Caco-2 (cell line): ENCODE data around the gene FARP1. TPM values are rescaled to one million over a fixed set of nuclear protein-coding genes. Genes with fewer than 3 reads are reported as not detected.

Experiments
- BruUV-seq: library from RNA; stranded (reverse); fragments of 400-500 nt; replicated peaks from 2 replicates; lab custom pipeline; 2021; lab: Mats Ljungman, UMichigan
- CTCF ChIA-PET: fragments of 300-600 bp; sonication (Branson Sonifier 250); formaldehyde crosslinking; loops from one replicate; lab custom pipeline; 2022; ENCODE audit warnings: antibody characterized with exemption; lab: Charles Lee
- POLR2A ChIA-PET: fragments of 300-600 bp; sonication (Branson Sonifier 250); formaldehyde crosslinking; loops from one replicate; lab custom pipeline; 2022; ENCODE audit warnings: antibody characterized with exemption; lab: Charles Lee
- DNase-seq, 2 experiments: peaks; one replicate each; pipeline versions ENCODE4 v3.0.0 to v3.0.0-alpha.2; 2020 to 2022
- H3K27me3 ChIP-seq: replicated peaks from 2 replicates; pipeline ENCODE4 v1.6.0; 2011; ENCODE audit warnings: low read length; ENCODE audit not compliant: control insufficient read depth, insufficient read depth
- H3K36me3 ChIP-seq: 2 replicates; pipeline ENCODE4 v1.5.1; 2011; ENCODE audit warnings: low read length; ENCODE audit not compliant: control insufficient read depth, insufficient read depth
- H3K4me1 ChIP-seq: fragments of 250-450 bp; sonication (Bioruptor Pico); 2 replicates; pipeline ENCODE4 v1.5.1; 2020; ENCODE audit warnings: mild to moderate bottlenecking
- H3K4me3 ChIP-seq: 2 replicates; pipeline ENCODE4 v1.5.1; 2011; ENCODE audit warnings: low read depth, mild to moderate bottlenecking, control low read depth, low read length
- H3K9me3 ChIP-seq: fragments of 250-450 bp; sonication (Bioruptor Pico); 2 replicates; pipeline ENCODE4 v1.5.1; 2020; ENCODE audit warnings: mild to moderate bottlenecking, moderate library complexity
- H3K27ac Mint-ChIP-seq: one replicate; pipeline ENCODE4 v1.8.0; 2022; ENCODE audit warnings: mixed read lengths; ENCODE audit not compliant: unreplicated experiment
- H3K27me3 Mint-ChIP-seq: one replicate; pipeline ENCODE4 v1.8.0; 2022; ENCODE audit warnings: mixed read lengths; ENCODE audit not compliant: insufficient read depth, unreplicated experiment
- H3K36me3 Mint-ChIP-seq: one replicate; pipeline ENCODE4 v1.8.0; 2022; ENCODE audit warnings: mild to moderate bottlenecking, mixed read lengths; ENCODE audit not compliant: insufficient read depth, unreplicated experiment
- H3K4me1 Mint-ChIP-seq: one replicate; pipeline ENCODE4 v1.8.0; 2022; ENCODE audit warnings: low read depth, mixed read lengths; ENCODE audit not compliant: unreplicated experiment
- H3K4me3 Mint-ChIP-seq: one replicate; pipeline ENCODE4 v1.8.0; 2022; ENCODE audit warnings: mild to moderate bottlenecking, moderate library complexity, mixed read lengths; ENCODE audit not compliant: unreplicated experiment
- H3K9me3 Mint-ChIP-seq: one replicate; pipeline ENCODE4 v1.8.0; 2022; ENCODE audit warnings: mixed read lengths; ENCODE audit not compliant: unreplicated experiment
- intact Hi-C: fragments of 100-400 bp; cut with micrococcal nuclease; formaldehyde crosslinking; loops from one replicate; pipeline ENCODE4 v1.10.0; 2022; ENCODE audit not compliant: unreplicated experiment
- total RNA-seq: library from RNA; stranded (reverse); gene quantifications from 2 replicates; pipeline ENCODE4 v1.2.3, GENCODE V29; 2022
- TF ChIP-seq, protein P1 (sequence below), 2 experiments: fragments of 200-600 bp in 1 of 2; IDR thresholded peaks; 1 replicate in 1 of 2; 2 replicates in 1 of 2; pipeline versions ENCODE4 v1.5.1 to v1.8.0; 2011 to 2022; ENCODE audit warnings: antibody characterized with exemption in 1 of 2, control low read depth in 1 of 2, inconsistent platforms in 1 of 2, low read depth in 1 of 2, low read length in 1 of 2, mild to moderate bottlenecking in 1 of 2, moderate library complexity in 1 of 2; ENCODE audit not compliant: insufficient read depth in 1 of 2, severe bottlenecking in 1 of 2, unreplicated experiment in 1 of 2

FARP1 gene
- total RNA-seq, 1 experiment from 2014 or later = 189 TPM

DNA sequence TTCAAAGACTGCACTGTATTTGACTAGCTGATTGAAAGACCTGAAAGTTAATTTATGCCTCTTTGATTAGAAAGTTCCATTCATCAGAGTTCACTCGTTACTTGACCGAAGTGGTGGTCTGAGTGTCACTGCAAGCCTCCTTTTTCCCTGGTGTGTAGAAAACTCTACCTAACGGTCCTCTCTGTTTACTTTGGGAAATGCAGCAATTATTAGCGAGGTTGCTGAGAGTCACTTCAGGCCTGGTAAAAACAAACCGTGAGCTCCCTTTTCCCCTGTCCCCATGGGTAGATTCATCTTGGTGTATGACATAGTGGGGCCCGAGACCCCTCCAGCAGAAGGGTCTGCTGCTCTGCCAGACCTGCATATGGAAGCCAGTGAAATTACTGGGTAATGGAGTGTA, 161.0 kb downstream of the FARP1 start:
- ChIA-PET POLR2A (no interaction called here), CTCF (no interaction called here)
- Mint-ChIP-seq H3K36me3 (peaks cover 17% of the 10 kb centered on the region), H3K4me1 (peaks cover 33% of the 10 kb centered on the region), H3K9me3 (no peaks in the 10 kb centered on the region), H3K27me3 (no peaks in the 10 kb centered on the region), H3K27ac (peak overlapping the region; percentile 32), H3K4me3 (no peak overlapping the region)
- Histone ChIP-seq H3K27me3 (no peaks in the 10 kb centered on the region), H3K4me1 (peaks cover 20% of the 10 kb centered on the region), H3K4me3 (no peak overlapping the region), H3K9me3 (no peaks in the 10 kb centered on the region), H3K36me3 (peaks cover 1% of the 10 kb centered on the region; the same call in 1 of the 2 replicates)
- DNase-seq = no peak
- TF ChIP-seq, protein P1, sequence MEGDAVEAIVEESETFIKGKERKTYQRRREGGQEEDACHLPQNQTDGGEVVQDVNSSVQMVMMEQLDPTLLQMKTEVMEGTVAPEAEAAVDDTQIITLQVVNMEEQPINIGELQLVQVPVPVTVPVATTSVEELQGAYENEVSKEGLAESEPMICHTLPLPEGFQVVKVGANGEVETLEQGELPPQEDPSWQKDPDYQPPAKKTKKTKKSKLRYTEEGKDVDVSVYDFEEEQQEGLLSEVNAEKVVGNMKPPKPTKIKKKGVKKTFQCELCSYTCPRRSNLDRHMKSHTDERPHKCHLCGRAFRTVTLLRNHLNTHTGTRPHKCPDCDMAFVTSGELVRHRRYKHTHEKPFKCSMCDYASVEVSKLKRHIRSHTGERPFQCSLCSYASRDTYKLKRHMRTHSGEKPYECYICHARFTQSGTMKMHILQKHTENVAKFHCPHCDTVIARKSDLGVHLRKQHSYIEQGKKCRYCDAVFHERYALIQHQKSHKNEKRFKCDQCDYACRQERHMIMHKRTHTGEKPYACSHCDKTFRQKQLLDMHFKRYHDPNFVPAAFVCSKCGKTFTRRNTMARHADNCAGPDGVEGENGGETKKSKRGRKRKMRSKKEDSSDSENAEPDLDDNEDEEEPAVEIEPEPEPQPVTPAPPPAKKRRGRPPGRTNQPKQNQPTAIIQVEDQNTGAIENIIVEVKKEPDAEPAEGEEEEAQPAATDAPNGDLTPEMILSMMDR (IDR thresholded peaks at IDR 0.05; ENCODE audit: insufficient read depth in 1 of 2, low read depth in 1 of 2, low read length in 1 of 2, severe bottlenecking in 1 of 2, unreplicated experiment in 1 of 2) = no peak
- intact Hi-C loops = no loop called here
- BruUV-seq = no TSS peak

DNA sequence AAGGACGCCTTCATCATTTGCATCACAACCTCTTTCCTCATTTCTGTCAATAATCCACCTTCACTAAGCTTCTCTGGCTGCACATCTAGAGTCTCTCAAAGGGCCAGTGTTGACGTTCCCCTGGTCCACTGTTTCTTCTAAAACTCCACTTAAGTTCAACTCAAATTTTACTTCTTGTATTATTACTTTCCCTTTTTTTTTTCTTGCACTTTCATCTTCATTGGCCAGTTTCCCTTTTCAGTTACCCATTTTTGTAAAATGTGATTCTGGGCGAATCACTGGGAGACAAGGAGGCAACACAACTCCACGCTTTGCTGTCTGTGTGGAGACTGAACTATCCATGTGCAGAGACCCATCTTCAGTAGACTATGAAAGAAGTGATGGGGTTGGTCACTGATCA, 162.8 kb downstream of the FARP1 start:
- BruUV-seq = no TSS peak
- DNase-seq = no peak
- no peaks in the 10 kb centered on the region for H3K9me3 Mint-ChIP-seq
- H3K4me3 ChIP-seq = no peak overlapping the region
- peaks cover 44% of the 10 kb centered on the region for H3K4me1 Mint-ChIP-seq
- H3K27me3 Mint-ChIP-seq = no peaks in the 10 kb centered on the region
- peaks cover 25% of the 10 kb centered on the region for H3K4me1 ChIP-seq
- H3K27ac Mint-ChIP-seq = no peak overlapping the region
- CTCF ChIA-PET = no interaction called here
- peaks cover 27% of the 10 kb centered on the region for H3K36me3 Mint-ChIP-seq
- H3K4me3 Mint-ChIP-seq = no peak overlapping the region
- H3K9me3 ChIP-seq = no peaks in the 10 kb centered on the region
- POLR2A ChIA-PET = no interaction called here
- H3K36me3 ChIP-seq = peaks cover 1% of the 10 kb centered on the region; the same call in 1 of the 2 replicates
- TF ChIP-seq, protein P1 (IDR thresholded peaks at IDR 0.05; ENCODE audit: insufficient read depth in 1 of 2, low read depth in 1 of 2, low read length in 1 of 2, severe bottlenecking in 1 of 2, unreplicated experiment in 1 of 2) = no peak
- H3K27me3 ChIP-seq = no peaks in the 10 kb centered on the region
- intact Hi-C loops = no loop called here

DNA sequence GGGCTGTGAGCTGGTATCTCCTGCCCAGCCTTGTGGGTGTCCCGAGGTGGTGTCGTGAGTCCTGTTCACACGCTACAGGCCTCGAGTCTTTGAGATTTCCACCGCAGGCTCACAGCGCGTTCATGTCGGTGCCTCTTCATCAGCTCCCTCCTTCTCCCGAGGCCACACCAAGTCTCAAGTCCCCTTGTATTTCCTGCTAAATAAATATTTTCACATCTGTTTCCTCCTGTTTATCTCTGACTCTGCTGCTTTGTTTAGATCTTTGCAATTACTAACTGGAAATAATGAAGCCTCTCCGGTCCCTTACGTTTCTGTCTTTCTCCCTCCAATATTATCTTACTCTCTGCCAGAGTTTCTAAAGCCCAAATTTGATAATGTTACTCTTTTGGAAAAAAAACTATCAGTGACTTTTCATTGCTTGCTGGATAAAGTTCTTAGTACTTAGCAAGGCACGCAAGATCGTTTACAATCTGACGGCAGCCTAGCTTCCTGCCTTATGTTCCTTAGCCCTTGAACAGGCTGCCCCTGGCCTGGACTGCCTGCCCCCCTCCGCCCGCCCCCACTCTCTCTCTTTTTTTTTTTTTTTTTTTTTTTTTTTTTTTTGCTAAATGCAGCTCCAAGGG, 164.7 kb downstream of the FARP1 start:
- no peak for DNase-seq
- BruUV-seq = no TSS peak

More for the DNA sequence above, 164.7 kb downstream of the FARP1 start:
- Histone ChIP-seq H3K4me1 (peaks cover 20% of the 10 kb centered on the region), H3K9me3 (no peaks in the 10 kb centered on the region), H3K27me3 (no peaks in the 10 kb centered on the region), H3K36me3 (peaks cover 1% of the 10 kb centered on the region; the same call in 1 of the 2 replicates), H3K4me3 (no peak overlapping the region)
- H3K4me1 Mint-ChIP-seq = peaks cover 37% of the 10 kb centered on the region
- no peak overlapping the region for H3K4me3 Mint-ChIP-seq
- ChIA-PET POLR2A (no interaction called here), CTCF (interaction anchor here (0.6 kb wide), 1 partner anchor 123 kb away, joined by 4 read pairs; no protein-coding TSS in a partner anchor)
- H3K9me3 Mint-ChIP-seq = no peaks in the 10 kb centered on the region
- no peaks in the 10 kb centered on the region for H3K27me3 Mint-ChIP-seq
- intact Hi-C loops = no loop called here
- peak overlapping the region; percentile 81 for H3K27ac Mint-ChIP-seq
- TF ChIP-seq, protein P1 (IDR thresholded peaks at IDR 0.05; ENCODE audit: insufficient read depth in 1 of 2, low read depth in 1 of 2, low read length in 1 of 2, severe bottlenecking in 1 of 2, unreplicated experiment in 1 of 2) = no peak
- H3K36me3 Mint-ChIP-seq = peaks cover 27% of the 10 kb centered on the region
